22Rv1 (cell line): ENCODE data around the gene TTC21A.

ENCODE experiments used
- CTCF ChIP-seq: fragments of 450-650 bp; IDR thresholded peaks from 2 replicates; pipeline ENCODE4 v1.5.1; 2017; ENCODE audit warnings: mild to moderate bottlenecking
- ZFX ChIP-seq: fragments of 450-650 bp; IDR thresholded peaks from 2 replicates; pipeline ENCODE4 v1.6.1; 2017; ENCODE audit warnings: antibody characterized with exemption, borderline replicate concordance

- TF ChIP-seq CTCF, result no peak
- no peak for TF ChIP-seq ZFX
These were observed 35.8 kb downstream of the TTC21A start for GRCh38 chr3:39143051-39143885.
